ENCODE data around the gene RAPGEF3. TPM values are rescaled to one million over a fixed set of nuclear protein-coding genes. Genes with fewer than 3 reads are reported as not detected.

RAPGEF3 gene
- total and polyA plus RNA-seq, 9 of the 15 experiments (the other 6 are each of a cell fraction or from before 2014, with no cell fraction given) = 0.03 to 0.78 (median 0.37) TPM; not detected in 1

DNA sequence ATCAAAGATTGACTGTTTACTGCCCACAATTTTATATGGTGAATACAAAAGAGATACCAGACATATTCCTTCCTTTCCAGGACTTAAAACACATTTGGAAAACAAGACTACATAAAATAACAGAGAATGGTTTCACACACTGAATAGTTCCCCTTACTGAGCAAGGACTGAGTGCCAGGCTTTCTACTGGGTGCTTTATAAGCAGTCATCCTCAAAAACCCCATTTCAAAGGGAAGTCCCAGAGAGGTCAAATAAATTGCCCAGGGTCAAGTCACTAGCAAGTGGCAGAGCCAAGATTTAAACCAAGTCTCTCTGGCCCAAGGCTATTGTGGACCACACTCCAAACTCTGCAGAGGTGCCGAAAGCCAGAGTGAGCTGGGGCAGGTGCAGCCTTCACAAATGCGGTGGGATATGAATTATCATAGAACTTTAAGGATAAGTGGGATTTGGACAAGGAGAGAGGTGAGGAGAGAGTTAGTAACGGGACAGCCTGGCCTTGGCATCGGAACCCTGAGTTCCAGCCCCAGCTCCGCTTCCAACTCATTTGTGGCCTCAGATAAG is 43.8 kb downstream of the RAPGEF3 start:
- Histone ChIP-seq H3K36me3 (ENCODE audit: control insufficient read depth, insufficient read depth, low read length) (no peaks in the 10 kb centered on the region), H3K4me1 (replicated peaks in 1 of 2; ENCODE audit: control insufficient read depth in 2 of 2, insufficient read depth in 2 of 2, low read length in 2 of 2) (peaks cover 4% of the 10 kb centered on the region in 2 experiments), H3K9me1 (ENCODE audit: control insufficient read depth, insufficient read depth, low read length) (no peaks in the 10 kb centered on the region), H2AFZ (ENCODE audit: low read depth, low read length) (no peak overlapping the region), H3K79me2 (ENCODE audit: control insufficient read depth, insufficient read depth, low read length) (no peaks in the 10 kb centered on the region), H3K4me2 (ENCODE audit: insufficient read depth, low read length) (no peak overlapping the region), H3K4me3 (no peak overlapping the region), H4K20me1 (replicated peaks; ENCODE audit: control insufficient read depth, insufficient read depth, low read length) (no peaks in the 10 kb centered on the region; the same call in 1 of the 2 replicates), H3K9ac (ENCODE audit: insufficient read depth in 1 of 2, low read depth in 2 of 2, low read length in 2 of 2) (no peak overlapping the region), H3K27ac (ENCODE audit: extremely low read depth, low read depth, low read length) (no peak overlapping the region), H3K9me3 (replicated peaks; ENCODE audit: control insufficient read depth, insufficient read depth, low read depth, low read length) (no peaks in the 10 kb centered on the region), H3K27me3 (ENCODE audit: control insufficient read depth in 2 of 2, insufficient read depth in 2 of 2, low read length in 2 of 2) (no peaks in the 10 kb centered on the region)
- intact Hi-C loops (cut with micrococcal nuclease) (loop anchor here (1.0 to 10.0 kb wide), 5 partner anchors 52 to 450 kb away; no protein-coding TSS in a partner anchor), in situ Hi-C loops (cut with MboI) (loop anchor here (5.0 to 10.0 kb wide), 4 partner anchors 60 to 462 kb away; partner anchors contain the start of gene SLC48A1)
- FAIRE-seq (no peak), ATAC-seq (no peak), DNase-seq (ENCODE audit: extremely low read depth in 1 of 4, low spot score in 3 of 4) (no peak)
- BruUV-seq (replicated peaks) = no TSS peak
- WGBS (ENCODE audit: insufficient coverage, low coverage, missing lambda C conversion rate) = 23% methylated on average over 5 of the region's 5 CpGs
- ChIA-PET CTCF (ENCODE audit: low intra/inter-chr PET ratio) (interaction anchor here (0.6 to 2.7 kb wide), 12 partner anchors 44 to 450 kb away, joined by 3 to 32 read pairs (median 4); partner anchors contain the start of genes RAPGEF3 and SLC48A1), POLR2A (interaction anchor here (0.9 kb wide), 2 partner anchors 8 to 68 kb away, joined by 3 read pairs; no protein-coding TSS in a partner anchor)
- TF ChIP-seq, protein P1, sequence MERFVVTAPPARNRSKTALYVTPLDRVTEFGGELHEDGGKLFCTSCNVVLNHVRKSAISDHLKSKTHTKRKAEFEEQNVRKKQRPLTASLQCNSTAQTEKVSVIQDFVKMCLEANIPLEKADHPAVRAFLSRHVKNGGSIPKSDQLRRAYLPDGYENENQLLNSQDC (CRISPR knock-in tag; IDR thresholded peaks at IDR 0.05) = no peak
- TF ChIP-seq GABPB2 (CRISPR knock-in tag; conservative IDR thresholded peaks at IDR 0.05) (no peak), SRSF1 (IDR thresholded peaks at IDR 0.05; ENCODE audit: low read depth, low read length) (no peak), ESRRB (CRISPR knock-in tag; IDR thresholded peaks at IDR 0.05; ENCODE audit: borderline replicate concordance) (no peak), NR0B1 (IDR thresholded peaks at IDR 0.05; ENCODE audit: partially characterized antibody) (no peak), BRF2 (IDR thresholded peaks at IDR 0.05; ENCODE audit: borderline replicate concordance, insufficient read depth, insufficient read length) (no peak), ZNF311 (CRISPR knock-in tag; IDR thresholded peaks at IDR 0.05) (no peak), FIP1L1 (IDR thresholded peaks at IDR 0.05; ENCODE audit: low read depth, low read length, poor library complexity, severe bottlenecking) (no peak), TCFL5 (CRISPR knock-in tag; conservative IDR thresholded peaks at IDR 0.05) (no peak), KAT2B (IDR thresholded peaks at IDR 0.05; ENCODE audit: low read depth, low read length) (no peak), CCNT2 (IDR thresholded peaks at IDR 0.05; ENCODE audit: borderline replicate concordance, extremely low read depth, insufficient read length, low read depth, low read length) (no peak), ZNF3 (CRISPR knock-in tag; IDR thresholded peaks at IDR 0.05) (no peak)
- TF ChIP-seq, protein P2, sequence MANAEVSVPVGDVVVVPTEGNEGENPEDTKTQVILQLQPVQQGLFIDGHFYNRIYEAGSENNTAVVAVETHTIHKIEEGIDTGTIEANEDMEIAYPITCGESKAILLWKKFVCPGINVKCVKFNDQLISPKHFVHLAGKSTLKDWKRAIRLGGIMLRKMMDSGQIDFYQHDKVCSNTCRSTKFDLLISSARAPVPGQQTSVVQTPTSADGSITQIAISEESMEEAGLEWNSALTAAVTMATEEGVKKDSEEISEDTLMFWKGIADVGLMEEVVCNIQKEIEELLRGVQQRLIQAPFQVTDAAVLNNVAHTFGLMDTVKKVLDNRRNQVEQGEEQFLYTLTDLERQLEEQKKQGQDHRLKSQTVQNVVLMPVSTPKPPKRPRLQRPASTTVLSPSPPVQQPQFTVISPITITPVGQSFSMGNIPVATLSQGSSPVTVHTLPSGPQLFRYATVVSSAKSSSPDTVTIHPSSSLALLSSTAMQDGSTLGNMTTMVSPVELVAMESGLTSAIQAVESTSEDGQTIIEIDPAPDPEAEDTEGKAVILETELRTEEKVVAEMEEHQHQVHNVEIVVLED (CRISPR knock-in tag; IDR thresholded peaks at IDR 0.05) = no peak
